Measurements from ENCODE around the gene AKT1S1. TPM values are rescaled to one million over a fixed set of nuclear protein-coding genes. Genes with fewer than 3 reads are reported as not detected.

Gene AKT1S1
- total RNA-seq, 1 experiment from 2014 or later = 42.3 TPM

GRCh38 chr19:49836176-49837008 lies 40.8 kb downstream of the AKT1S1 start:
- Histone ChIP-seq H3K27ac (ENCODE audit: low read length) (no peak overlapping the region), H3K36me3 (ENCODE audit: low read depth, low read length) (peaks cover 26% of the 10 kb centered on the region), H3K9ac (ENCODE audit: low read length) (no peak overlapping the region), H2AFZ (ENCODE audit: low read length) (no peak overlapping the region), H3F3A (ENCODE audit: low read length, unreplicated experiment) (no peaks in the 10 kb centered on the region), H3K79me2 (ENCODE audit: low read length) (no peaks in the 10 kb centered on the region), H4K20me1 (ENCODE audit: low read length) (no peaks in the 10 kb centered on the region), H3K4me3 (ENCODE audit: low read length) (no peak overlapping the region), H3K9me3 (ENCODE audit: low read length) (no peaks in the 10 kb centered on the region), H3K4me2 (ENCODE audit: low read length) (no peak overlapping the region), H3K9me2 (replicated peaks; ENCODE audit: low read length) (no peaks in the 10 kb centered on the region), H3K27me3 (ENCODE audit: low read length) (no peaks in the 10 kb centered on the region), H3K4me1 (ENCODE audit: insufficient read depth, low read length) (no peaks in the 10 kb centered on the region)
- ATAC-seq (no peak), DNase-seq (no peak)
- CTCF ChIA-PET = no interaction called here
- POLR2A ChIA-PET (ENCODE audit: unreplicated experiment) = no interaction called here
- intact Hi-C loops (cut with micrococcal nuclease) = no loop called here
- no TSS peak for BruUV-seq (replicated peaks)
- TF ChIP-seq CTCF (conservative IDR thresholded peaks at IDR 0.05; ENCODE audit: low read depth, low read length) (no peak), EZH2phosphoT487 (IDR thresholded peaks at IDR 0.05; ENCODE audit: borderline replicate concordance, low read length) (no peak), EZH2 (IDR thresholded peaks at IDR 0.05; ENCODE audit: low read length, unreplicated experiment) (no peak)

- Histone ChIP-seq H4K20me1 (ENCODE audit: low read length) (no peaks in the 10 kb centered on the region), H2AFZ (ENCODE audit: low read length) (no peak overlapping the region), H3K4me1 (ENCODE audit: insufficient read depth, low read length) (no peaks in the 10 kb centered on the region), H3F3A (ENCODE audit: low read length, unreplicated experiment) (no peaks in the 10 kb centered on the region), H3K27ac (ENCODE audit: low read length) (no peak overlapping the region), H3K9me3 (ENCODE audit: low read length) (no peaks in the 10 kb centered on the region), H3K9ac (ENCODE audit: low read length) (no peak overlapping the region), H3K27me3 (ENCODE audit: low read length) (no peaks in the 10 kb centered on the region), H3K79me2 (ENCODE audit: low read length) (no peaks in the 10 kb centered on the region), H3K9me2 (replicated peaks; ENCODE audit: low read length) (no peaks in the 10 kb centered on the region), H3K4me2 (ENCODE audit: low read length) (no peak overlapping the region), H3K36me3 (ENCODE audit: low read depth, low read length) (peaks cover 27% of the 10 kb centered on the region), H3K4me3 (ENCODE audit: low read length) (no peak overlapping the region)
- ChIA-PET POLR2A (ENCODE audit: unreplicated experiment) (no interaction called here), CTCF (interaction anchor here (0.6 kb wide), 1 partner anchor 85 kb away, joined by 17 read pairs; no protein-coding TSS in a partner anchor)
- no peak for DNase-seq
- TF ChIP-seq EZH2phosphoT487 (IDR thresholded peaks at IDR 0.05; ENCODE audit: borderline replicate concordance, low read length) = no peak
- TF ChIP-seq EZH2 (IDR thresholded peaks at IDR 0.05; ENCODE audit: low read length, unreplicated experiment) = no peak
- TF ChIP-seq CTCF (conservative IDR thresholded peaks at IDR 0.05; ENCODE audit: low read depth, low read length) = no peak
- intact Hi-C loops (cut with micrococcal nuclease) = no loop called here
- no peak for ATAC-seq
- BruUV-seq (replicated peaks) = no TSS peak
These were observed 41.6 kb downstream of the AKT1S1 start for GRCh38 chr19:49835562-49835961.

GRCh38 chr19:49833599-49833998 lies 43.6 kb downstream of the AKT1S1 start:
- Histone ChIP-seq H2AFZ (ENCODE audit: low read length) (no peak overlapping the region), H3K27me3 (ENCODE audit: low read length) (no peaks in the 10 kb centered on the region), H3K4me3 (ENCODE audit: low read length) (no peak overlapping the region), H4K20me1 (ENCODE audit: low read length) (no peaks in the 10 kb centered on the region), H3K4me2 (ENCODE audit: low read length) (no peak overlapping the region), H3K36me3 (ENCODE audit: low read depth, low read length) (peaks cover 26% of the 10 kb centered on the region; the same call in 1 of the 2 replicates), H3K9ac (ENCODE audit: low read length) (no peak overlapping the region), H3K9me3 (ENCODE audit: low read length) (no peaks in the 10 kb centered on the region), H3K79me2 (ENCODE audit: low read length) (no peaks in the 10 kb centered on the region), H3K27ac (ENCODE audit: low read length) (no peak overlapping the region), H3F3A (ENCODE audit: low read length, unreplicated experiment) (no peaks in the 10 kb centered on the region), H3K9me2 (replicated peaks; ENCODE audit: low read length) (no peaks in the 10 kb centered on the region), H3K4me1 (ENCODE audit: insufficient read depth, low read length) (no peaks in the 10 kb centered on the region)
- intact Hi-C loops (cut with micrococcal nuclease) = no loop called here
- no peak for DNase-seq
- ChIA-PET CTCF (no interaction called here), POLR2A (ENCODE audit: unreplicated experiment) (no interaction called here)
- no TSS peak for BruUV-seq (replicated peaks)
- TF ChIP-seq EZH2phosphoT487 (IDR thresholded peaks at IDR 0.05; ENCODE audit: borderline replicate concordance, low read length) = no peak
- TF ChIP-seq EZH2 (IDR thresholded peaks at IDR 0.05; ENCODE audit: low read length, unreplicated experiment) = no peak
- no peak for ATAC-seq

All from PC-3 (cell line).